IMR-90 (cell line): Measurements from ENCODE around the gene NDUFA13. TPM values are rescaled to one million over a fixed set of nuclear protein-coding genes. Genes with fewer than 3 reads are reported as not detected.

Source experiments
- ATAC-seq: fragments of 200-7000 bp; cut with Tn5 transposase; 2 replicates; pipeline ENCODE4 v1.9.1; 2020; ENCODE audit warnings: low read depth, mild to moderate bottlenecking, moderate library complexity
- BruUV-seq: library from RNA; stranded (reverse); fragments of 400-500 nt; replicated peaks from 2 replicates; lab custom pipeline; 2021; lab: Mats Ljungman, UMichigan
- CTCF ChIA-PET: fragments of 300-600 bp; formaldehyde crosslinking; extraction: SDS; loops from one replicate; lab custom pipeline; 2021; ENCODE audit warnings: antibody characterized with exemption; lab: Yijun Ruan, JAX
- POLR2A ChIA-PET: fragments of 300-600 bp; sonication (Branson Sonifier 250); formaldehyde crosslinking; loops from one replicate; lab custom pipeline; 2022; ENCODE audit warnings: antibody characterized with exemption; ENCODE audit not compliant: unreplicated experiment; lab: Charles Lee
- DNase-seq: peaks from one replicate; pipeline ENCODE4 v3.0.0; 2013
- H2AFZ ChIP-seq: replicated peaks from 2 replicates; pipeline ENCODE3; 2013; ENCODE audit warnings: low read length, mild to moderate bottlenecking; ENCODE audit not compliant: poor library complexity
- H2AK5ac ChIP-seq: 2 replicates; pipeline ENCODE4 v1.6.1; 2013; ENCODE audit warnings: low read depth, low read length, inconsistent platforms
- H2AK9ac ChIP-seq: replicated peaks from 2 replicates; pipeline ENCODE3; 2013; ENCODE audit warnings: mild to moderate bottlenecking, low read depth, low read length, moderate library complexity; ENCODE audit not compliant: poor library complexity
- H2BK120ac ChIP-seq: 2 replicates; pipeline ENCODE4 v1.6.1; 2013; ENCODE audit warnings: low read depth, low read length, inconsistent platforms
- H2BK15ac ChIP-seq: 3 replicates; pipeline ENCODE4 v1.6.1; 2013; ENCODE audit warnings: low read depth, low read length, inconsistent platforms
- H2BK20ac ChIP-seq: 2 replicates; pipeline ENCODE4 v1.6.1; 2013; ENCODE audit warnings: low read depth, mild to moderate bottlenecking, inconsistent platforms, low read length, moderate library complexity
- H2BK5ac ChIP-seq: 2 replicates; pipeline ENCODE4 v1.6.1; 2013; ENCODE audit warnings: mild to moderate bottlenecking, low read depth, low read length, inconsistent platforms; ENCODE audit not compliant: poor library complexity, severe bottlenecking
- H3K14ac ChIP-seq: replicated peaks from 2 replicates; pipeline ENCODE4 v1.6.1; 2013; ENCODE audit warnings: low read depth, low read length, inconsistent platforms
- H3K18ac ChIP-seq: 2 replicates; pipeline ENCODE4 v1.6.1; 2013; ENCODE audit warnings: low read depth, low read length, control low read depth
- H3K23ac ChIP-seq: 2 replicates; pipeline ENCODE4 v1.6.1; 2013; ENCODE audit warnings: low read depth, low read length, inconsistent platforms
- H3K27ac ChIP-seq: 2 replicates; pipeline ENCODE4 v1.5.1; 2013; ENCODE audit warnings: mild to moderate bottlenecking, control low read depth, low read length; ENCODE audit not compliant: insufficient read depth
- H3K27me3 ChIP-seq: 2 replicates; pipeline ENCODE4 v1.6.1; 2013; ENCODE audit warnings: low read length; ENCODE audit not compliant: control insufficient read depth, insufficient read depth
- H3K36me3 ChIP-seq: 2 replicates; pipeline ENCODE4 v1.6.1; 2013; ENCODE audit warnings: low read length, mixed read lengths; ENCODE audit not compliant: control insufficient read depth, insufficient read depth
- H3K4ac ChIP-seq: 2 replicates; pipeline ENCODE4 v1.6.1; 2013; ENCODE audit warnings: low read depth, low read length, inconsistent platforms
- H3K4me1 ChIP-seq: 2 replicates; pipeline ENCODE4 v1.6.1; 2013; ENCODE audit warnings: low read length, mixed read lengths; ENCODE audit not compliant: control insufficient read depth, insufficient read depth
- H3K4me2 ChIP-seq: 2 replicates; pipeline ENCODE4 v1.6.1; 2013; ENCODE audit warnings: low read depth, mild to moderate bottlenecking, control low read depth, low read length, moderate library complexity
- H3K4me3 ChIP-seq: 2 replicates; pipeline ENCODE4 v1.5.1; 2013; ENCODE audit warnings: low read depth, mild to moderate bottlenecking, control low read depth, low read length, moderate library complexity; ENCODE audit not compliant: insufficient read depth
- H3K56ac ChIP-seq: 2 replicates; pipeline ENCODE4 v1.6.1; 2013; ENCODE audit warnings: low read length, inconsistent platforms; ENCODE audit not compliant: insufficient read depth; ENCODE audit errors: extremely low read depth
- H3K79me1 ChIP-seq, 2 experiments: 2 replicates each; pipeline ENCODE4 v1.6.1; 2013; ENCODE audit warnings: low read length in 2 of 2, inconsistent platforms in 1 of 2, low read depth in 1 of 2
- H3K9ac ChIP-seq: 2 replicates; pipeline ENCODE4 v1.6.1; 2013; ENCODE audit warnings: low read depth, low read length, control low read depth
- H3K9me1 ChIP-seq: 2 replicates; pipeline ENCODE4 v1.6.1; 2013; ENCODE audit warnings: low read length, inconsistent platforms; ENCODE audit not compliant: insufficient read depth
- H3K9me3 ChIP-seq: 2 replicates; pipeline ENCODE4 v1.6.1; 2013; ENCODE audit warnings: low read length; ENCODE audit not compliant: control insufficient read depth, insufficient read depth
- H4K20me1 ChIP-seq: 2 replicates; pipeline ENCODE4 v1.6.1; 2013; ENCODE audit warnings: low read length, inconsistent platforms; ENCODE audit not compliant: insufficient read depth
- H4K5ac ChIP-seq: 2 replicates; pipeline ENCODE4 v1.6.1; 2013; ENCODE audit warnings: mild to moderate bottlenecking, low read depth, low read length, control low read depth
- H4K8ac ChIP-seq, 2 experiments: 2 replicates each; pipeline ENCODE4 v1.6.1; 2013; ENCODE audit warnings: low read depth in 2 of 2, low read length in 2 of 2, control low read depth in 1 of 2, inconsistent platforms in 1 of 2
- H4K91ac ChIP-seq: 2 replicates; pipeline ENCODE4 v1.6.1; 2013; ENCODE audit warnings: low read depth, low read length, inconsistent platforms; ENCODE audit not compliant: insufficient read depth
- BHLHE40 ChIP-seq: fragments of 150-350 bp; IDR thresholded peaks from 2 replicates; pipeline ENCODE4 v1.6.1; 2016; ENCODE audit warnings: mild to moderate bottlenecking, low read depth, low read length
- CEBPB ChIP-seq: IDR thresholded peaks from 2 replicates; pipeline ENCODE4 v1.6.1; 2012; ENCODE audit warnings: low read depth, low read length, improper control_type of control experiment
- CHD1 ChIP-seq: IDR thresholded peaks from 2 replicates; pipeline ENCODE4 v1.6.1; 2012; ENCODE audit warnings: low read depth, low read length, improper control_type of control experiment
- CTCF ChIP-seq: conservative IDR thresholded peaks from 2 replicates; pipeline ENCODE4 v1.5.1; 2012; ENCODE audit warnings: mild to moderate bottlenecking, low read depth, low read length, improper control_type of control experiment
- FOS ChIP-seq: fragments of 150-350 bp; IDR thresholded peaks from 2 replicates; pipeline ENCODE4 v1.6.1; 2016; ENCODE audit warnings: low read depth, low read length
- MAZ ChIP-seq: IDR thresholded peaks from 2 replicates; pipeline ENCODE4 v1.6.1; 2012; ENCODE audit warnings: low read depth, mild to moderate bottlenecking, low read length, improper control_type of control experiment, moderate library complexity, borderline replicate concordance
- MXI1 ChIP-seq: IDR thresholded peaks from 2 replicates; pipeline ENCODE4 v1.6.1; 2012; ENCODE audit warnings: low read depth, mild to moderate bottlenecking, low read length, moderate library complexity, borderline replicate concordance
- RAD21 ChIP-seq: IDR thresholded peaks from 2 replicates; pipeline ENCODE4 v1.6.1; 2012; ENCODE audit warnings: low read length, improper control_type of control experiment
- RCOR1 ChIP-seq: IDR thresholded peaks from 2 replicates; pipeline ENCODE4 v1.6.1; 2012; ENCODE audit warnings: mild to moderate bottlenecking, low read length, improper control_type of control experiment; ENCODE audit not compliant: insufficient replicate concordance
- RFX5 ChIP-seq: IDR thresholded peaks from 2 replicates; pipeline ENCODE4 v1.8.0; 2012; ENCODE audit warnings: low read depth, mild to moderate bottlenecking, low read length, moderate library complexity
- SMC3 ChIP-seq: fragments of 150-350 bp; IDR thresholded peaks from 2 replicates; pipeline ENCODE4 v1.6.1; 2016; ENCODE audit warnings: low read depth, mild to moderate bottlenecking, antibody characterized with exemption, low read length, moderate library complexity
- USF2 ChIP-seq: fragments of 150-350 bp; IDR thresholded peaks from 2 replicates; pipeline ENCODE4 v1.6.1; 2017; ENCODE audit warnings: mild to moderate bottlenecking, antibody characterized with exemption, low read length, low read depth
- WGBS, 2 experiments: methylation state at CpG; one replicate each; pipeline versions ENCODE4 v1.1.5 to v1.1.7; 2013; ENCODE audit warnings: missing lambda C conversion rate in 2 of 2; ENCODE audit not compliant: insufficient read length in 1 of 2; ENCODE audit errors: extremely low coverage in 2 of 2; 5-methylcytosine and 5-hydroxymethylcytosine counted together
- dilution Hi-C: fragments of 300-500 bp; cut with HindIII; formaldehyde crosslinking; loops from one replicate; pipeline ENCODE4 v1.14.3; 2018; ENCODE audit warnings: low sequenced_read_pairs; ENCODE audit not compliant: unreplicated experiment
- in situ Hi-C: fragments of 300-500 bp; cut with MboI; formaldehyde crosslinking; loops from 3 replicates; pipeline ENCODE4 v1.14.3; 2019; ENCODE audit warnings: low sequenced_read_pairs, inconsistent platforms, mixed read lengths
- intact Hi-C: fragments of 100-400 bp; cut with micrococcal nuclease; formaldehyde crosslinking; loops from 2 replicates; pipeline ENCODE4 v1.10.0; 2022
- polyA plus RNA-seq, 3 experiments: library from polyadenylated mRNA; depleted of rRNA; stranded (reverse); fragments of >200 nt; gene quantifications; 2 replicates each; pipeline ENCODE4 v1.2.3, GENCODE V29; 2012; ENCODE audit warnings: low replicate concordance in 1 of 3
- total RNA-seq: library from RNA; depleted of rRNA; stranded (reverse); fragments of >200 nt; gene quantifications from 2 replicates; pipeline ENCODE4 v1.2.3, GENCODE V29; 2012

NDUFA13 gene
- total and polyA plus RNA-seq, 2 of the 4 experiments (the other 2 are of a cell fraction), result 30.6 to 667 TPM

GRCh38 chr19:19528721-19529490 is 12.9 kb downstream of the NDUFA13 start, which contains the start of gene YJEFN3:
YJEFN3 (plus strand) TSS chr19:19528911; CDS start chr19:19528933, 22 bp downstream.
- no peak within 1 kb of the TSS for H4K8ac ChIP-seq
- BruUV-seq, result no TSS peak
- no peak within 1 kb of the TSS for H3K4me3 ChIP-seq
- H3K23ac ChIP-seq, result no peak within 1 kb of the TSS
- H3K27me3 ChIP-seq, result no peaks in the 10 kb centered on the region
- no peak within 1 kb of the TSS for H3K14ac ChIP-seq
- ATAC-seq, result no peak
- no peak within 1 kb of the TSS for H3K4ac ChIP-seq
- H3K9ac ChIP-seq, result no peak within 1 kb of the TSS
- no peak within 1 kb of the TSS for H2BK15ac ChIP-seq
- peaks cover 23% of the 10 kb centered on the region for H3K36me3 ChIP-seq
- WGBS, 2 experiments, result 54% methylated on average over 21 of the region's 50 CpGs; no CpG with 5 or more reads in 1 of the 2 experiments
- H2BK5ac ChIP-seq, result no peak within 1 kb of the TSS
- in situ Hi-C loops, result loop anchor here (25.0 kb wide), 1 partner anchor 433 kb away; no protein-coding TSS in a partner anchor
- DNase-seq, result peak; percentile 19
- H2AK9ac ChIP-seq, result no peak within 1 kb of the TSS
- peak within 1 kb of the TSS; percentile 67 for H2AFZ ChIP-seq
- no peak within 1 kb of the TSS for H4K5ac ChIP-seq
- no peak within 1 kb of the TSS for H3K18ac ChIP-seq
- H3K9me1 ChIP-seq, result no peaks in the 10 kb centered on the region
- H3K27ac ChIP-seq, result no peak within 1 kb of the TSS
- H3K4me1 ChIP-seq, result peaks cover 7% of the 10 kb centered on the region
- H3K4me2 ChIP-seq, result no peak within 1 kb of the TSS
- no peak within 1 kb of the TSS for H4K91ac ChIP-seq
- H2BK120ac ChIP-seq, result no peak within 1 kb of the TSS
- dilution Hi-C loops, result no loop called here
- no peak within 1 kb of the TSS for H3K56ac ChIP-seq
- ChIA-PET POLR2A (no interaction called here), CTCF (interaction anchor here (1.0 kb wide), 1 partner anchor 115 kb away, joined by 4 read pairs; the partner anchor contains the start of gene GMIP)
- no peak for TF ChIP-seq BHLHE40
- no peak for TF ChIP-seq RFX5
- TF ChIP-seq CTCF, result no peak
- no peak for TF ChIP-seq RCOR1
- TF ChIP-seq USF2, result no peak
- no peak for TF ChIP-seq MAZ
- no peak for TF ChIP-seq CHD1
- TF ChIP-seq CEBPB, result no peak
- TF ChIP-seq SMC3, result no peak
- TF ChIP-seq MXI1, result no peak
- no peak for TF ChIP-seq FOS
- TF ChIP-seq RAD21, result no peak
- no peaks in the 10 kb centered on the region for H3K9me3 ChIP-seq
- H3K79me1 ChIP-seq, result peaks cover 6 to 22% of the 10 kb centered on the region in 2 experiments; a peak in 3 of 4 replicates
- peaks cover 33% of the 10 kb centered on the region for H4K20me1 ChIP-seq
- no peak within 1 kb of the TSS for H2BK20ac ChIP-seq
- H2AK5ac ChIP-seq, result no peak within 1 kb of the TSS
- intact Hi-C loops, result no loop called here
